GM19239 (cell line): ENCODE results near the gene CPPED1.
"Not testable (repeated sequence)": the region's sequence is repeated elsewhere in the genome, so short reads cannot be mapped to it uniquely, and the experiment has no call there.

Source experiments
- DNase-seq: peaks from one replicate; pipeline ENCODE4 v3.0.0; 2011; ENCODE audit warnings: low spot score; ENCODE audit not compliant: insufficient read length
- FAIRE-seq: peaks from 2 replicates; lab custom pipeline; 2011; peaks lifted over from hg19 to GRCh38; lab: Jason Lieb, UNC

CPPED1 gene

GRCh38 chr16:12803203-12804093 lies at the start of gene CPPED1:
Gene CPPED1, minus strand, starts transcription at chr16:12803887. Its CDS starts 111 bp downstream, at chr16:12803776.
- peak; percentile 83 for DNase-seq
- peak; percentile 35 for FAIRE-seq

DNA sequence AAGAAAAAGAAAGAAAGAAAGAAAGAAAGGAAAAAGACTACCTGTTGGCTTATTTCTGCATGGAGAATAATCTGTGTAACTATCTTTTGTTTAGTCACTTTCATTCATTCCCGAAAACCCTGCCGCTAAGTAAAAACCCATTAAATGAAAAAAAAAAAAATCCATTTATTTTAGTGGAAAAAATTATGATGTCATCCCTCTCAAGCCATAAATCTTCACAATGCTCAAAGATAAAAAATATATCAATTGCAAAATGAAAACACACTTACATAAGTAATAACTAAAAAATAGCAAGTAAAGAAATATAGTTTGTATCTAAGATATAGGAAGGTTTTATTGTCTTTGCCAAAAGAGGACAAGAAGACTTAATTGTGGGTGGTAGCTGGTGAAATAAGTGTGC lies 46.5 kb upstream of the CPPED1 start:
- FAIRE-seq: no peak
- no peak for DNase-seq

GRCh38 chr16:12846592-12846991 lies 42.9 kb upstream of the CPPED1 start:
- FAIRE-seq: no peak
- DNase-seq: no peak

DNA sequence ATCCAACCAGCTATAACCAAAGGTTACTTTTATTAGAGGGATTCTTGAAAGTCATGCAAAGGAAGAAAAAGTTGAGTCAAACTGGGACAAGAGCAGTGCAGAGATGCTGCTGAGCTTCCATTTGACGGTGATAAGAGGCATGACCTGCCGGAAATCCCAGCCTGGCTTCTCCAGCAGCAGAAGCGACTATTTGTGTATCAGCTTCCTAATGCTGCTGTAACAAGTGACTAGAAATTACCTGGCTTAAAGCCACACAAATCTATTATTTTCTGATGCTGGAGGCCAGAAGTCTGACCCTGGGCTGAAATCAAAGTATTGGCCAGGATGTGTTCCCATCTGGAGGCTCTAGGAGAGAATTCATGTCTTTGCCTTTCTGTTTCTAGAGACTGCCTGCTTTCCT lies 41.6 kb upstream of the CPPED1 start:
- no peak for FAIRE-seq
- no peak for DNase-seq

GRCh38 chr16:12837756-12838155 lies 34.1 kb upstream of the CPPED1 start:
- DNase-seq: no peak

GRCh38 chr16:12837291-12837690 lies 33.6 kb upstream of the CPPED1 start:
- DNase-seq (no peak), FAIRE-seq (no peak)

More at GRCh38 chr16:12837756-12838155, 34.1 kb upstream of the CPPED1 start:
- no peak for FAIRE-seq

DNA sequence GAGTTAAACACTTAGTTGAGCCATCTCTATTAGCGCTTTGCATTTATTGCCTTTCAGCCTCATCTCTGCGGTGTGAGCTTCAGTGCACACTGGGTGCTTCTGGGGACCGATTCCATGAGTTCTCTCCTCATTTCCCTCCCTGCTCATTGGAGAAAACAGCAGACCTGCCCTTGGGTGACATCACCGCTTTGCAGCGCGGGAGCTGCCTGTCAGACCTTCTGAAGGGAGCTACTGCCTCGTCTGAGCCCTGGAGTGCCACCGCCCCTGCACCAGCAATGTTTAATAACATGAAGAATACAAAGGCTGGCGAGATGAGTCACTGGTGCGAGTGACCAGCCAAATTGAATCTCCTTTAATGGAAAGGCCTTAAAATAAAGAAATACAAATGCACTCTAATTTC lies 30.2 kb upstream of the CPPED1 start:
- no peak for FAIRE-seq
- DNase-seq: no peak

DNA sequence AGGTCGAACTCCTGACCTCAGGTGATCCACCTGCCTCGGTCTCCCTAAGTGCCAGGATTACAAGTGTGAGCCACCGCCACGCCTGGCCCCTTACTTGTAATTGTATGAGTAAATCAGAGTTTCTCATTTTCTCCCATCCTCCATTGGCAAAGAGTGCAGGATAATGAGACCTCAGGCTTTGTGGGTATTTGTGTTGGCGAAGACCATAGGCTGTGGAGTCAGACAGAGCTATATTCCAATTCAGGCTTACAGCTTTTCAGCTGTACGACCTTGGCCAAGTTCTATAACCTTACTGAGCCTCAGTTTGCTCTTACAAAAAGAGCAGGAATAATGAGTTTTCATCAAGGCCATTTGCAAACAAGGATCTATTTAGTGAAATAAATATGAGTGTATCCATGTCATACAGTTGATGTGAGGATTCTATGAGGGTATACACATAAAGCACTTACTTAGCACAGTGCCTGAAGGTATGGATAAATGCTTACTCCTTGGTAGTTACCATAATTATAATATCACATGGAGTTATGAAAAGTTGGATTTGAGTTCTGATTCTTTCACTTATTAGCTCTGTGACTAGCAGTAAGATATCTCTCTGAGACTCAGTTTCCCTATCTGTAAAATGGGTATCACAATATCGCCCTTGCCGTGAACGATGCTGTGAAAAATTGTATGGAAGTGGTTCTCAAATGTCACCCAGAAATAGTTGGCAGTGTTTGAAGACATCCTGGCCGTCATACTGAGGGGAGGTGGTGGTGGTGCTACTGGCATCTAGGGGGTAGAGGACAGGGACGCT lies 25.6 kb upstream of the CPPED1 start:
- FAIRE-seq (no peak), DNase-seq (no peak)

DNA sequence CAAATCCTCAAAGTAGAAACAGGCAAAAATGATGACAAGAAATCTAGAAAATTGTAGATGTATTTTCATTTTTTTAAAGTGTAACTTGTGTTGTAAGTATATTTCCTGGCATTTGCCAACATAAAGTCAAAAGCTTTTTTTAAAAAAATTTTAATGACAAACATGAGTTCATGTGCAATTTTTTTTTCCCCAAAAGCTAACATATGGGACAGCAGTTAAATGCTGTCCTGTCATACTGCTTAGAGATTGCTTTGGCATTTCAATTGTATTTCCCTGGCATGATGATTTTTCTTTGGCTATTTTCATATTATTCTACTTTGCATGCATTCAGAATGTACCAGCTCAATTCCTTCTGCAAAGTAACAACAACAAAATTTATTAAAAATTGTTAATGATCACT lies 24.5 kb upstream of the CPPED1 start:
- DNase-seq (no peak), FAIRE-seq (no peak)

- FAIRE-seq: no peak
These were observed 22.9 kb upstream of the CPPED1 start for GRCh38 chr16:12826559-12826958.

GRCh38 chr16:12819126-12820117 lies 15.7 kb upstream of the CPPED1 start:
- FAIRE-seq (peak; percentile 83), DNase-seq (peak; percentile 63)

More at GRCh38 chr16:12826559-12826958, 22.9 kb upstream of the CPPED1 start:
- DNase-seq: no peak

DNA sequence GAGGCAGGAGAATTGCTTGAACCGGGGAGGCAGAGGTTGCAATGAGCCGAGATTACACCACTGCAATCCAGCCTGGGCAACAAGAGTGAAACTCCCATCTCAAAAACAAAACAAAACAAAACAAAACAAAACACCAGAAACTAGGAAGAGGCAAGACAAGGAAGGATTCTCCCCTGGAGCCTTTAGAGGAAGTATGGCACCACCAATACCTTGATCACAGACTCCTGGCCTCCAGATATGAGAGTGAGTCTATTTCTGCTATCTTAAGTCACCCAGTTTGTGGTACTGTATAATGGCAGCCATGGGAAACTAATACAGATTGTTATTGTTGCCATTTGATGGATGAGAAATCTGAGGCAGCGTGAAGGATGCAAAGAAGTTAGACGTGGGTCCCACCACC lies 14.6 kb upstream of the CPPED1 start:
- FAIRE-seq (no peak), DNase-seq (no peak)

- not testable (repeated sequence) for FAIRE-seq, DNase-seq
These were observed 13.1 kb upstream of the CPPED1 start for GRCh38 chr16:12816791-12817214.

DNA sequence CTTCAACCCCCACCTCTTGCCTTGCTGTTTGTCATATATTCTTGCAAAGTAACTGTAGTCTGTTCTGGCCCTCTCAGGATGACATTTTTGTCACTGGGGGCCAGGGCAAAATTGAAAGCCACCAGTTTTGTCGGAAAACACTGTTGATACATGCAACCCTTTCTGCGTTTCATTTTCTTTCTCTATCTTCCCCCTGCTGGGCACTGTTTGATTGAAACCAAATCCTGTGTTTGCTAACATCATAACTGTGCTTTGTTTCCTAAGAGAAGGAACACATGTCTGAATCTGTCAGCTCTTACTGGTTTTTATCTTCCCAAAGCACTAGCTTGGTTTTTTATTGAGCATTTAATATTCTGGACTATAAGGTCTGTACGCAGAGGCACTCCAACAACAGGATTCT lies 11.7 kb upstream of the CPPED1 start:
- DNase-seq (no peak), FAIRE-seq (no peak)

GRCh38 chr16:12813734-12814133 lies 10.0 kb upstream of the CPPED1 start:
- not testable (repeated sequence) for DNase-seq, FAIRE-seq

DNA sequence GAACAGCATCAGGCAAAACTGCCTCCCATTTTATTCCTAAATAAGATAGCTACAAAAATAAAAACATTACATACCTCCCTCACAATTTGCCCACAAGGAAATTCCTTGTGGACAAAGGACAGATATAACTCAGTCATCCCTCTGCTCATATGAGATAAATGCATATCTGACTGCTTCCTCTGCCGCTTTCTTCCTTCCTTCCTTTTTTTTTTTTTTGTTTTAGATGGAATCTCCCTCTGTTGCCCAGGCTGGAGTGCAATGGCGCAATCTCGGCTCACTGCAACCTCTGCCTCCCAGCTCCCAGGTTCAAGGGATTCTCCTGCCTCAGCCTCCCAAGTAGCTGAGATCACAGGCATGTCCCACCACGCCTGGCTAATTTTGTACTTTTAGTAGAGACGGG lies 9.6 kb upstream of the CPPED1 start:
- FAIRE-seq: not testable (repeated sequence)

GRCh38 chr16:12811441-12812383 lies 8.0 kb upstream of the CPPED1 start:
- no peak for DNase-seq
- FAIRE-seq: no peak

More for the DNA sequence above, 9.6 kb upstream of the CPPED1 start:
- DNase-seq: not testable (repeated sequence)

DNA sequence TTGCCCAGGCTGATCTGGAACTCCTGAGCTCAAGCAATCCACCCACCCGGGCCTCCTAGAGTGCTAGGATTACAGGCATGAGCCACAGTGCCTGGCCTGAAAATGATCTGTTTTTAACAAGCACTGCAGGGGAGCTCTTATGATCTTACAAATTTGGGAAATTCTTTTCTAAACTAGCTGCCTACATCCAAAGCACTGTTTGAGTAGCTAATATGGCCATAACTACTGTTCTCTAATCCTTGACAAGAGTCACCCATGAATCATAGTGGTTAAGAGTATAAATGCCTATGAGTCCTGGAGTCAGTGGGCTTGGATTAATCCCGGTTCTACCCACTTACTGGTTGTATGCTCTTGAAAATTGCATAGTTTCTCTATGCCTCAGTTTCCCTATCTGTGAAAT lies 1.4 kb upstream of the CPPED1 start:
- FAIRE-seq (no peak), DNase-seq (no peak)

DNA sequence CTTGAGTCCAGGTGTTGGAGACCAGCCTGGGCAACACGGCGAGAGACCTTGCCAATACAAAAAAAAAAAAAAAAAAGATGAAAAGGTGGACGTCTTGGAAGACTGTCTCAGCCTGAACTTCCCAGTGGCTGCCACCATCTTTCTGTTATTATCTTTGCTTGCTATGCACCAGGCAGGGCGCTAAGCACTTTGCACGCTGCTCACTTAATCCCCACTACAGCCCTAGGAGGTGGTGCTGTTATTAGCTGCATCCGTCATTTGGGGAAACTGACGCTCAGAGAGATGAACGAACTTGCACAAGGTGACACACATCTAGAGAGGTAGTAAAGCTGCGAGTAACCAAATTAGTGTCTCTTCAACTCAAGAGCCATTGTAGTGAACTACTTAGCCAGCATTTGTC lies 708 bp upstream of the CPPED1 start:
- DNase-seq: no peak
- no peak for FAIRE-seq
